IPS-NIHi7 (cell line): ENCODE results near the gene PLXNA4.

Source experiments
- DNase-seq: peaks from one replicate; pipeline ENCODE4 v3.0.0; 2012; ENCODE audit warnings: mixed read lengths; ENCODE audit errors: extremely low spot score

The PLXNA4 gene

DNA sequence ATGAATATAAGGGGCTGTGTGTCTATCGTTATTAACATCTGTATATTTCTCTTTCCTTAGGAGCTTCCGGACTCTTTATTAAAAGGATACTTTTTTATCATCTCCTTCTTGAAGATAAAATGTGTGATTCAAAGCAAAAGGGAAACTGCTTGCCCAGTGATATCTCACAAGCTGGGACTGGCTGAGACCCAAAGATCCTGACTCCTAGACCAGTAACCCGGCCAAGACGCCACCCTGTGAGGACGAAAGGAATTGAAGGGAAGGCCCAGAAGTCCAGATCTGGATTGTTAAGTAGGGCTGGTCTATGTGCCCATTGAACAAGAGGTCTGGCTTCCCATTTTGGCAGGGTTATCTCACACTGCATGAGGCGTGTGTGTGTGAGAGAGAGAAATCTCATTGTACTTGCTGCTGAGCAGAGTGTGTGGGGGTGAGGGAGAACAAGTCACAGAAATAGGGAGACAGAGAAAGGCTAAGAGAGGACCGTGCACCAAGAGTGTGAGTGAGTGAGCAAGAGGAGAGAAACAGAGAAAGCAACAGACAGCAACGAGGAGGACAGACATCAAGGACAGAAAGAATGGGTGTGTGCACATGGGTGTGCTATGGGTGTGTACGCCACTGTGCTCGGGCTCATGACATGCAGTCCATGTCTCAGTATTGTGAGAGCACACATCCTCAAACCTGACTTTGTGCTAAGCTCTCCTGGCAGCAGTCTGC is 75.4 kb downstream of the PLXNA4 start:
- DNase-seq: peak; percentile 68

DNA sequence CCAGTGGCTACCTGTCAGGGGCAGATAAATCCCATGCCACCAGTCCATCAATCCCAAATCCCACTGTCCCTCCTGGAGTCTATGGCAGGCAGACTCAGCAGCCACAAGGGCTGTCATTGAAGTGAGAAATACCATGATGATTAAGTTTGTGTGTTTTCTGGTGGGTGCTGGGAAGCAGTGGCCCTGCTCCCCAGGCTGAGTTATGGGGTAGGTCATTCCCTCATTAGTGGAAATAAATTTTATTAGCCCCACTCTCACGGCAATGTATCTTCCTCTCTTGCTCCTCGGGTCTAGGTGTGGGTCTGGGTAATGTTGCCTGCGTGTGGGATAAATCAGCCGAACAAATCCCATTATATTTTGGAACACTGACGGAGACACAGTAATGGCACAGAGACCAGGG is 76.8 kb downstream of the PLXNA4 start:
- no peak for DNase-seq

DNA sequence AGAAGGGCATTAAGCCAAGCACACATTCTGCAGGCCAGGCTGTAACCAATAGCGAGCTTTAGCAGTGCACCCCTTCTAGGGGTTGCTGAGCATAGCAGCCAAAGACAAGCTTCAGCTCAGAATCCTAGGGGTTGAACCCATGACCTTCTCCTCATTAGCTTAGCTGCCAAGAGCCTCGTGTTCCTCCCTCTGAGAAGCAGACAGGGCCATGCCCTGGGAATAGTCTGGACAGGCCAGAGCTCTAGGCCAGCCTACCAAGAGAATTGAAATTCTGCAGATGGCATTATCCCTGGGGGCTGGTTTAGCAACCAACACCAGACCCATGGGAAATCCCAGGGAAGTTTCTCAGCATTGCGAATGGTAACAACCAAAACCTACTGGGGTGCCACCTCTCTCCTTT is 77.2 kb downstream of the PLXNA4 start:
- DNase-seq: no peak

DNA sequence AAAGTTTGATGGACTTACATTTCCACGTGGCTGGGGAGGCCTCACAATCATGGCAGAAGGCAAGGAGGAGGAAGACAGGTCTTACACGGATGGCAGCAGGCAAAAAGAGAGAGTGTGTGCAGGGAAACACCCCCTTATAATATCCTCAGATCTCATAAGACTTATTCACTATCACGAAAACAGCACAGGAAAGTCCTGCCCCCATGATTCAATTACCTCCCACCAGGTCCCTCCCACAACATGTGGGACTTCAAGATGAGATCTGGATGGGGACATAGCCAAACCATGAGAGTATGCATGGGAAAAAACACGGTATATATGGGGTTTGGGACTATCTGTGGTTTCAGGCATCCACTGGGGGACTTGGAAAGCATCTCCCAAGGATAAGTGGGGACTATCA is 78.0 kb downstream of the PLXNA4 start:
- no peak for DNase-seq

DNA sequence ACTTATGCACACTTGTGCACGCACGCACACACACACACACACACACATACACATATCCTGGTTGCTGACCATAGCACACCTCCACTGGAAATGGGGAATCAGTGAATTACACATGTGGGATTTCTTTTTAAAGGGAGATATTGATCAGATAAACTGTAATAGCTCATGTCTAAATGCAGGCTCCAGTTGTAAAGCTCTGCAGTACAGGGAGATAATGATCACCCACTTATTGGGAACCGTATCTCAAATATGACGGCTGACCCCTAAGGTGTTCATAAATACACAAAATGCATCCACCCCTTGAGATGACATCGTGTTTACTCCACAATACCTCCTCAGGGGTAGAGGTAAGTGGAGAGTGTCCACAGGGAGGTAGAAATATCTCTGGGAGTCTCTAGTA is 79.2 kb downstream of the PLXNA4 start:
- no peak for DNase-seq

DNA sequence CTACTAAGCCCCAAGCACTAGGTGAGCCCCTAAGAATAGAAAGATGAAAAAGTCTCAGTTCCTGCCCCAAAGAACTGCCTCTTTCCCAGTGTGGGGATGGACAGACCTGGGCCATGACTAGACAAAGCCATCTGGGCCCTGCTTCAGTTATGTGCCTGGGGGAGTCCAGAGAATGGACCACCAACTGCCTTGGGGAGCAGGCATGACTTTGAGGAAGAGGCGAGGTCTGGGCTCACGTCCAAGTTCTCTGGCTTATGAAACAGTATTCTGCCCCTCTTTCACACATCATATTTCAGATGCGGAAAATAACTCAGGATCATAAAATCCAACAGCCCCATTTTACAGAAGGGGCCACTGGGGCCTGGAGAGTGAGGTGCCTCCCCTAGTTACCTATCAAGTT is 80.3 kb downstream of the PLXNA4 start:
- no peak for DNase-seq

DNA sequence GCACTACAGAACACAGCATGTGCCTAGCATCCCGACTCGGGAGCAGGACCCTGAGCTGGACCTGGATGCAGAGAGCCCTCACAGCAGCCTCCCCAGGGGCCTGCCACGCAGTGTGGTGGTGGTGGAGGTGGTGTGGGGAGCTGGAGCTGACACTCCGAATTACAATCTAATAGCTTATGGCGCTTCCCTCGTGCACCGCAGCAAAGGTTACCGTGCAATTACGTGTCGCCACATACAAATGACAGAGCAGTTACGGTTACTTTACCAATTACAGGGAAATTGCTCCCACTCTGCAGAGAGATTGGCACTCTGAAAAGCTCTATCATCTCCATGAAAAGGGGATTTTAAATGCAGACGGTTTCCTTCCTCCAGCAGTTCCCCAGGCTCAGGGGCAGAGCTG is 81.8 kb downstream of the PLXNA4 start:
- no peak for DNase-seq

DNA sequence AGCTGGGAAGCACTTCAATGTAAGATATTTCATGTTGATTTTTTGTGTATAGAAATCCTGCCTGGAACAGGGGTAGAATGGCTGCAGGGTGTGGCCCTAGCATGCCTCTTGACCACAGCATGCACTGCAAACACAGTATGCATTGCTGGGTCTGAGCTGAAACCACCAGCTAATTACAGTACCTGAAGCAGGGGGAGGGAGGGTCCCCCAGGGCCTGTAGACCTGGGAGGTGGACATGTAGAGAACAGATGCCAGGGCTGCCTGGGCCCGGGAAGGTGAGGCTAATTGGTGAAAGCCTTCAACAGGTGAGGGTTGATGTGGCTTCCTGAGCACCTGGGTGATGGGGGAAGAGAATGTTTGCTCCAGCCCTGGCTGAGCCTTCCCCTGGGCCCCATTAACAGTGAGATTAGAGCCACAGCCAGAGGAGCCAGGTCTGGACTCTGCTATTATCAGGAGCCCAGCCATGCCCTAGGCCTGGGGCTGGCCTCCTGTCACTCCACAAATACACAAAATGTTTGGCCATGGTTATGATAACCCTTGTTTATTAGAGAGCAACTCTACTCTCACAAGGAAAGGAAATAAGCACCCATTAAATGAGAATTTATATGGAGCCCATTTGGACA is 83.3 kb downstream of the PLXNA4 start:
- no peak for DNase-seq

DNA sequence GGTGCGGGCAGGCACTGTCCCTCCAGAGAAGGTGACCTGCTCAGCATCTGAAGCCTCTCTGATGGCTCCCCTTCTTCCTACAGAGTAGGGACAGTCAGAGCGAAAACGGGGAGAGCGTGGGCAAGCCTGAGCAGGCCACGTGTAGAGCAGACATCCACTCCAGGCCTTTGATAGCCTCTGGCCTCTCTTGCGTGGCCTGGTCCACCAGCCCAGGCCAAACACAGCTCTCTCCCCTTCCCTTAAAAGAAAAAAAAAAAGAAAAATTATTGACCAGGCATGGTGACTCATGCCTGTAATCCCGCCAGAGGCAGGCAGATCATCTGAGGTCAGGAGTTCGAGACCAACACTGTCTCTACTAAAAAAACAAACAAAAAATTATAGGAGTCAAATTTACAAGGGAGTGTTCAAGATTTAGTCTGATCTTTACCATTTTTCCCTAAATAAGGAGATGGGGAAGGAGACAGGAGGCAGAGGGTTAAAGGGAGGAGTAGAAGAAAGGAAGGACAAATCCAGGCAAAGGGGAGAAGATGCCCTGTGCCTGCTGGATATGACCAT is 84.8 kb downstream of the PLXNA4 start:
- DNase-seq: no peak

DNA sequence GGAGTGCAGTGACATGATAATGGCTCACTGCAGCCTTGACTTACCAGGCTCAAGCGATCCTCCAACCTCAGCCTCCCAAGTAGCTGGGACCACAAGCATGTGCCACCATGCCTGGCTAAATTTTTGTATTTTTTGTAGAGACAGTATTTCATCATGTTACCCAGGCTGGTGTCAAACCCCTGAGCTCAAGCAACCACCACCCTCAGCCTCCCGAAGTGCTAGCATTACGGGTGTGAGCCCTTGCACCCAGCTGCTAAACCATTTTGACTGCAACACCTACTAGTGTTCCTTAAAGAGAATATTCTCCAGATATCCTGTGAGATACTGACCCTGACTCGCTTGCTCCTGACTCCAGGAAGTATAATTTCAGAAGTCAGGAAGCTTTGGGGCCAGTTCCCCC is 85.8 kb downstream of the PLXNA4 start:
- DNase-seq: no peak

DNA sequence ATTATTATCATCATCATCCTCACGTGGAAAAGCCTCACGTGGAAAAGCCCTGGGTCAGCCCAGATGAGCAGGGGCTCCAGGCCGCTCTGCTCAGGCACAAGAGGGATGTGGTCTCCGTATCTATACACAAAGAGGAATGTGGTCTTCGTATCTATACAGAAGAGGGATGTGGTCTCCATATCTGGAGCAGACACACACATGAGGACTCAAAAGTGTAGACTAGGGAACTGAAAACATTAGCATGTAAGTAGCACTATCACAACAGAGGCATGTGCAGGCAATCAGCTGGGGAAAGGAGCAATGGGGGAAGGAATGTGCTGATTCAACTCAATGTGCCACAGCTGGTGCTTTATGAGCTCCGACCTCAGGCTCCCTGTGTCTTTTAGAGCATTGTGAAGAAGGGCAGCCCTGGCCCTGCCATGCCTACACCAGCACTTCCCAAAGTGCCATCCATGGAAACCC is 86.5 kb downstream of the PLXNA4 start:
- no peak for DNase-seq

DNA sequence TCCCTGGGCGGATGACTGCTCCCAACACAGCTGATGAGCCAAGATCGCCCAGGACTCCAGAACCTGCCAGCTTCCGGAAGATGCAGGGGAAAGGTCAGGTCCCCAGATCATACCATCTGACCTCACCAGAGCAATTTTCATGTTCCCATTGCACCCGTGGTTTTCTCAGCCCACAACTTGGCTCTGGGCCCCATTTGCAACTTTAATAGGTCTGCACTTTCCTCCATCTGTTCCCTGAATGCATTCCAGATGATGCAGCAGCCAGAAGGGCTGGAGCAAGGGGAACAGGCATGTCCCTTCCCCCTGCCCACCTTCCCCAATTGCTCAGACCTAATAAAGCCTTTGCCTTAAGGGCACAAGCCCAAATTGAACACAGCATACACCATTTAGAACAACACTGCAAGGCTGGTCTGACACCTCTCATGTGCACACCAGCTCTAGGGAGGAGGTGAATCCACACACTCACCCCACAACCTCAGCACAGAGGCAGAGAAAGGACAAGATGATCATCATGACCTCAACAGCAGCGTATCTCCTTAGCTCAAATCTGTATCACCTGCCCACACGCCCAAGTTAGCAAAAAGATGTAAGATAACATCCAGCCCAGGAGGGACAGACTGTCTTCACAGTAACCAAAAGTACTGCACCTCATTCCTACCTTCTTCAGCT is 87.5 kb downstream of the PLXNA4 start:
- no peak for DNase-seq

DNA sequence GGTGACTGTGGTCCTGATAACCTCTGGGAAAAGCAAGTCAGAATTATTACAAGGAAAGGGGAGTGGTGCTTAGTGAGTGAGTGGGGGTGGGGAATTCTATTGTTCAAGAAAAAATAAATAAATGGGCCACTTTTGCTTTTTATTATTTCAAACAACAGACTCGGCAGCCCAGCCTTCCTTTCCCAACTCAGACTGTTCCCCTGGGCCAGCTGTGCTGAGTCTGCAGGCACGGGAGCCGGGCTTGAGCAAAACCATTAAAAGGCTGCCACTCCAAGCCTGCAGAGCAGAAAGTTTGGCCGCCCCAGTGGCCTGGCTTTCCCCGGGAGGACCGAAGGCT is 90.0 kb downstream of the PLXNA4 start:
- no peak for DNase-seq

DNA sequence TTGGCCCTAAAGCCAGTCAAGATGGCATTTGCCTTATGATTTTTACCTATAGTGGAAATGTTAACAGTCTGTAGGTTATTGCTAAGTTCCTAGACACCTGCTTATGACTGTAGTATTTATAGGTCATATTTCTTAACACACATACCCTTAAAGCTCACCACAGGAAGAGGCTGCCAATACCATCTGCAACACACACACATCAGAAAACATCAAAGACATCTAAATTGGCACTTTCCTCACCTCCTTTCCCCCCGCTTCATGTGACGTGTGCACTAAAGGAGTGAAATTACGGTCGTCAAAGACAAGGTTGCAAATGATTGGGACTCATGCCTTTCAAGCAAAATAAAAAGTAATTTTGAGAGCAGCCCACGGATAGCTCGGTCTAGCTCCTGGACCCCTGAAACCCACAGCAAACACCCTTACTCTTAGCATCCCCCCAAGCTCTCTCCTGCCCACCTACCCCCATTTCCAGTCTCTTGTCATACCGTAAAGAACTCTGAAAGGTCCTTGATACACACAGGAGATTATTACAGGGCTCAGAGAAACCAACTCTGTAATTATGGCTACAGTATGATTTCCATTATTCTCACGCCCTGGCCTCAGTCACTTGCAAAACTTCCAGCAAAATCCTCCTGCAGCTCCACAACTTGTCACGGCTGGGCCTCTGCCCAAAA is 90.5 kb downstream of the PLXNA4 start:
- no peak for DNase-seq

DNA sequence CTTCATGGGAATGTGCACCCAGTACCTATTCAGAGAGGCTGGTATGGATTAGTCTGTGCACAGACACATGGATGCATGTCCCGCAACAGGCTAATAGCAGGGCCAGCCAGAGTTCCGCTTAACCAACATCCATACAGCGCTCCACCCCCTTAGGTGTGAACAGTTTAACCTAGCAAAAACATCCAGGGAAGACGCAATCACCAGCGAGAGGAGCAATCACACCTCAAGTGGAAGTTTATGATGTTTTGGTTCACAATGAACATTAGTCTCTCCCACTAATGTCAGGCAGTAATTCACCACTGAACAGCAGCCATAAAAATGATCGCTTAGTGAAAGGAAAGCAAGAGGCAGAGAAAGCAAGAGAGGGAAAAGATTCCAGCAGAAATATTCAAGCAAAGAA is 91.1 kb downstream of the PLXNA4 start:
- DNase-seq: no peak

DNA sequence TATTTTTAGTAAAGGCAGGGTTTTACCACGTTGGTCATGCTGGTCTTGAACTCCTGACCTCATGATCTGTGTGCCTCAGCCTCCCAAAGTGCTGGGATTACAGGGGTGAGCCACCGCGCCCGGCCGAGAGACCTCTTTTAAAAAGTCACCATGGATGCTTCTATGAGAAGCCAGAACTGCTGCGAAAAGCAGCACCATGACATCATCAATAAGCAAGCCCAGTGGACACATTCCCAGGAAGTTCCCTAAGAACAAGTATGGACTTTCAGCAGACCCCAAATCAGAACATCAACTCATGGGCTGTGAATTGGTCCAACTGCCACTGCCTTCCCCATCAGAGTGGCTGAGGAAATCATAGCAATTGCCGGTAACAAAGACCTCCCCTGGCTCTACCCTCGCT is 93.4 kb downstream of the PLXNA4 start:
- no peak for DNase-seq

DNA sequence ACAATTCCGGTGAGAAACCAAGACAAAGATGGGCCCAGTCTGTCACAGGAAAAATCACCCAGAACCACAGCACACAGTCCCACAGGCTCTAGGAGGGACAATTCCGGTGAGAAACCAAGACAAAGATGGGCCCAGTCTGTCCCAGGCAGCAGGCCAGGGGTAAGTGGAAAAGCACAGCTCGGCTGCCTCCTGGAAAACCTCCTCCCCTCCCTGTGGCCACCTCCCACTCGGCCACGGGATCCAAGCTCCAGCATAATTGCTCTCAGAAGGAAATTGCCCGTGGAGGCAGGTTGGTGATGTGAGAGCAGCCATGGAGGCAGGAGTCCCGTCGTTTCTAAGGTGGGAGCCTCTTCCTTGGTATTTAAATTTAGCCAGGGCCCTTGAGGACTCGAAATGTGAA is 95.7 kb downstream of the PLXNA4 start:
- DNase-seq: no peak

DNA sequence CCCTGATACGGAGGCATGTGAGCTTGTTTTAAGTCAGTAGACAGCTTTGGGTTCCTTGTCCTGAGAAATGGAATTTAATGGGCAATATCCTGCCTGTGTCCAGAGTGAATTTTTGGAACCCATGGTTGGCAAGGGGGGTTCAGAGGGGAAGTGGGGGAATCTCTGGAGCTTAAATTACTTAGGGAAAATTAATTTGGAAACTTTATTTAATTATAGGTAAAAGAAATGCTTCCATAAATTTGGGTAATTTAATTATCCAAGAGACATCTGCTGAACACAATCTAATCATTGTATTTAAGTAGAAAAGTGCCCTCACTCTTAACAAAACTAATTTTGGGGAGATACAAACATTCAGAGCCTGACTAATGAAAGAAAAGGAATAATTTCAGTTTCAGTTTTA is 99.7 kb downstream of the PLXNA4 start:
- no peak for DNase-seq

DNA sequence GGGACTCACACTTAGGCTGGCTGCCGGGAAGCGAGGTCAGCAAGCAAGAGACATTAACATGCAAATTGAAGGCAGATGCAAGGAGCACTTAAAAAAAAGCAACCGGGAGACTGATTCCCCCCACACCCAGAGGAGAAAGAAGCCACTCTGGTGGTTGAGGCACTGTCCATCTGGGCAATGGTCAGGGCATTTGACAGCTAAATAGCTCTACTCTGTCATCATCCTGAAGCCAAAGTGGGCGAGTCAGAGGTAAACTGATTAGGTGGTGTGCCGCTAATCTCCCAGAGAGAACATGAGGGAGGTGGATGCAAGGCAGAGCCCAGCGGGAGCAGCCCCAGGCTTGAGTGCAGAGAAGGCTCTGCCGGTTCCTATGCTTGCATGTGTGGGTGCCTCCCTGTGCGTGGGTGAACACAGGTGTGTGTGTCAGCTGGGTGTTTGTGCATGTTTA is 100.6 kb downstream of the PLXNA4 start:
- DNase-seq: peak; percentile 33

DNA sequence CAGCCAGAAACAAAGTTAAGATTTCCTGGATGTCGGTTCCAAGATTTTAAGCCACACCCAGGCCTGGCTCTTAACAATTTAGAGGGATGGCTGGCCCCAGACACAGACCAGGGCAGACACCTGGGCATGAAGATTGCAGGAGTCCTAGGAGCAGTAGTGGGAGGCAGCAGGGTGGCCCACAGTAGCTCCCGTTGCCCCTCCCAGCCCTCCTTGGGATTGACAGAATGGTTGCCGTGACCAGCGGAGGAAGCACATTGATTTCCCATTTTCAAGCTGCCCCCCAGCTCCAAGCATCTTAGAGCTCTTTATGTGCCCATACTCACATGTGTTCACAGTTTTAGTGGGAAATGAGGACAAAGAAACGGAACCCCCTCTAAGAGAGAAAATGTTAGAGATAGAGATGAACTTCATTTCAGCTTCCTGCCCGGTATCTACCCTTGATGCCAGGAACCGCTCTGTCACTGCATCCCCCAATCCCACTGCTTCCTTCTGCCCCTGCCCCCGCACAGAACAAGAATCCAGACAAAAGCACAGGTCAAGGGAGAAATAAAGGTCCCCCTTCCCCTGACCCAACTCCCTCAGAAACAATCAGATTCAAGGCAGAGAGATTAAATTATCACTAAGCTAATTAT is 101.1 kb downstream of the PLXNA4 start:
- no peak for DNase-seq

DNA sequence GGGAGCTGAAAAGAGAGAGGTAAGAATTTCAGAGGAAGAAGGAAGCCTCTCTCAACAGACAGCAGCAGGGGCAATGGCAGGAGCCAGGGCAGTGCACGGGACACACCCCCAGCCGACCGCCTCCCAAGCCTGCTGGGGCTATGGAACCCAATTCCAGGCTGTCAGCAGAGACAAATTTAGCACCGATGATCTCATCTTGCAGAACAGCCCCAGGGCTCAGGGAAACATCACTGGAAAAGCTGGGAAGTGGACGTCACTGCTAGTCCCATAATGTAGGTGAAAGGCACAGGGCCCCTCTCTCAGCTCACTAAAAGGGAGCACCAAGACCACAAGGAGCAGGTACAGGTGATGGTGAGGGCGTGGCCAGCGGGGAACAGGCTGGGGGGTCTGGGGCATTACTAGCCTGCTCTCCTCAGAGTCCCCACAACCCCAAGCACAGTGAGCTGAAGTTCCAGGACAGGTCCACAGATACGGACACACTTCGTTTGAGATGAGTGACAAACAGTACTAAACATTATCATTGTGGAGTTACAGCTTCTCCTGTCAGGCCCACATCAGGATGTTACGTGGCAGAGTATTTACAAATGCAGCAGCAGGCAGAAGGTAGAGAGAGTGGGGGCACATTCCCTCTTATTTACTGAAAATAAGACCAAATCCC is 103.7 kb downstream of the PLXNA4 start:
- DNase-seq: no peak
